A673 (cell line): Measurements from ENCODE around the gene INSR.
"Not testable (repeated sequence)": the region's sequence is repeated elsewhere in the genome, so short reads cannot be mapped to it uniquely, and the experiment has no call there.

Experiments used
- CTCF ChIP-seq: fragments of 300-800, 200-600 bp; sonication (generic); conservative IDR thresholded peaks from 2 replicates; pipeline ENCODE4 v1.5.1; 2017; ENCODE audit warnings: low read depth, mild to moderate bottlenecking, antibody characterized with exemption, low read length, moderate library complexity, mixed read lengths
- EZH2 ChIP-seq: fragments of 200-600 bp; sonication (generic); IDR thresholded peaks from 2 replicates; pipeline ENCODE4 v1.6.1; 2017; ENCODE audit warnings: borderline replicate concordance, low read depth, mild to moderate bottlenecking, mixed read lengths, antibody characterized with exemption, low read length; ENCODE audit not compliant: poor library complexity, severe bottlenecking

- not testable (repeated sequence) for TF ChIP-seq CTCF, EZH2
These were observed 84.5 kb downstream of the INSR start for GRCh38 chr19:7209597-7210325.
